Measurements from ENCODE around the gene HCRTR1.

Gene HCRTR1

GRCh38 chr1:31617218-31617915, at the start of gene HCRTR1:
TSS of gene HCRTR1 (plus strand) at chr1:31617689. CDS start at chr1:31619193, 1,504 bp downstream.
- Histone ChIP-seq H3K27ac (ENCODE audit: low read depth, low read length) (no peak within 1 kb of the TSS), H3K9me3 (ENCODE audit: low read length) (no peaks in the 10 kb centered on the region), H3K36me3 (ENCODE audit: insufficient read depth, low read length) (no peaks in the 10 kb centered on the region), H3K4me1 (ENCODE audit: insufficient read depth, low read length) (no peaks in the 10 kb centered on the region), H3K27me3 (ENCODE audit: control insufficient read depth in 1 of 2, insufficient read depth in 2 of 2, low read length in 2 of 2) (peaks cover 0 to 31% of the 10 kb centered on the region in 2 donors), H3K4me3 (ENCODE audit: low read depth in 1 of 2, low read length in 2 of 2) (peak within 1 kb of the TSS; percentile 37 to 50), H3K9ac (ENCODE audit: low read length) (no peak within 1 kb of the TSS)

- Histone ChIP-seq H3K36me3 (ENCODE audit: insufficient read depth, low read length) (no peaks in the 10 kb centered on the region), H3K4me3 (ENCODE audit: low read depth in 1 of 2, low read length in 2 of 2) (no peak overlapping the region), H3K4me1 (ENCODE audit: insufficient read depth, low read length) (peaks cover 9% of the 10 kb centered on the region)
These were observed 49.4 kb upstream of the HCRTR1 start for GRCh38 chr1:31567956-31568570.

DNA sequence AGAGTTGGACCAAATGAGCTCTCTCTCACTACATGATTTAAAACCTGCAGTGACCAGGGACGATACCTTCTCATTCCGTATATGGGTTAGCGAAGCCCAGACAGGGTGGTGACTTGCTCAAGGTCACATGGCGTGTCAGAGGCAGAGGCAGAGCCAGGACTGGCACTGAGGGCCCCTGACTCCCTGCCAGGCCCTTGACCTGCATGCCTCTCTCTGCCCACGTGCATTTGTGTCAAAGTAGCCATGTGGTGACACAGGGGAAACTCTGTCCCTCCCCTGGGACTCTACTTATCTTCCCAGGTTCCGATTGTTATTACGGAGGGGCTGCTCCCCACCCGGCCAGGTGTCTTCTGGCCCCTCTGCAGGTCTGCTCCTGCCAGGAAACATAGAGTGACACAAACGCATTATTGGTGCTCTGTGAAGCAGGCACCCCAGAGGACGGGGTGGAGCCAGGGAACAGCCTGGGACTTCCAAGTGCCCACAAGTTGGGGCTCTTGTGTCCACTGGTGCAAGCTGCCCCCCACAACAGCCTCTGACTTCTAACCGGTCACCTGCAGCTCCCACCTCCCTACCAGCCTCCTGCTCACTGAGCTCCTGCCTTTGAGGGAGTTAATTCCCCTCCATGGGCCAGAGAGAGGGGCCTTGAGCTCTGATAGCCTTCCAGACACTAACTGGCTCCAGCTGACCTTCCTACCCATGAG, 48.4 kb upstream of the HCRTR1 start:
- H3K27ac ChIP-seq (ENCODE audit: low read depth, low read length), result no peak overlapping the region

More at GRCh38 chr1:31567956-31568570, 49.4 kb upstream of the HCRTR1 start:
- no peak overlapping the region for H3K27ac ChIP-seq (ENCODE audit: low read depth, low read length)
- H3K27me3 ChIP-seq (ENCODE audit: control insufficient read depth in 1 of 2, insufficient read depth in 2 of 2, low read length in 2 of 2), result no peaks in the 10 kb centered on the region
- no peaks in the 10 kb centered on the region for H3K9me3 ChIP-seq (ENCODE audit: low read length)
- no peak overlapping the region for H3K9ac ChIP-seq (ENCODE audit: low read length)

DNA sequence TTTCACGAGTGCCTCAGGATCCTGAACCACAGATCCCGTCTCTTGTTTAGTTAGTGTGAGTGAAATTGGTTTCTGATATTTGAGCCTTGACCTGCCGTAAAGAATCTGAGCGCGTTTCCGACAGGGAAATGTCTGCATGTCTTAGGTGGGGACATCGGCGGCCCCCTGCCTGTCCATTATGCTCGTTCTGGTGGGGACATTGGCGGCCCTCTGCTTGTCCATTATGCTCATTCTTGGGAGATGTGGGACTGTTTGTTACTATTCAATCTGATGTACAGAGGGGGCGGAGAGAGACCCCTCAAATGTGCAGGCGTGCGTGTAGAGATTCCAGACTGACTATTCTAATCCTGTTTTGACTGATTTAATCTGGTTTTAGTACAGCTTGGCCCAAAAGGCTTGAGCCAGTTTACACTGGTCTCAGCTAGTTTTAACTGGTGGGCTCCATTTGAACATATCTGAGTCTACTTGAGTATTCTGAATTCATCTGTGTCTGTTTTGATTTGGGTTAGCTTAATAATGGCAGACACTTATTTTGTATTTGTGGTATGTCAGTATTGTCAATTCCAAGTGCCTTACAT, 47.8 kb upstream of the HCRTR1 start:
- H3K4me1 ChIP-seq (ENCODE audit: insufficient read depth, low read length), result peaks cover 12% of the 10 kb centered on the region
- H3K9ac ChIP-seq (ENCODE audit: low read length), result no peak overlapping the region
- H3K4me3 ChIP-seq (ENCODE audit: low read depth in 1 of 2, low read length in 2 of 2), result no peak overlapping the region
- no peak overlapping the region for H3K27ac ChIP-seq (ENCODE audit: low read depth, low read length)
- H3K27me3 ChIP-seq (ENCODE audit: control insufficient read depth in 1 of 2, insufficient read depth in 2 of 2, low read length in 2 of 2), result no peaks in the 10 kb centered on the region
- H3K9me3 ChIP-seq (ENCODE audit: low read length), result no peaks in the 10 kb centered on the region
- H3K36me3 ChIP-seq (ENCODE audit: insufficient read depth, low read length), result no peaks in the 10 kb centered on the region

More for the DNA sequence above, 48.4 kb upstream of the HCRTR1 start:
- Histone ChIP-seq H3K4me3 (ENCODE audit: low read depth in 1 of 2, low read length in 2 of 2) (no peak overlapping the region), H3K9ac (ENCODE audit: low read length) (no peak overlapping the region), H3K9me3 (ENCODE audit: low read length) (no peaks in the 10 kb centered on the region), H3K36me3 (ENCODE audit: insufficient read depth, low read length) (no peaks in the 10 kb centered on the region), H3K27me3 (ENCODE audit: control insufficient read depth in 1 of 2, insufficient read depth in 2 of 2, low read length in 2 of 2) (no peaks in the 10 kb centered on the region), H3K4me1 (ENCODE audit: insufficient read depth, low read length) (peaks cover 12% of the 10 kb centered on the region)

DNA sequence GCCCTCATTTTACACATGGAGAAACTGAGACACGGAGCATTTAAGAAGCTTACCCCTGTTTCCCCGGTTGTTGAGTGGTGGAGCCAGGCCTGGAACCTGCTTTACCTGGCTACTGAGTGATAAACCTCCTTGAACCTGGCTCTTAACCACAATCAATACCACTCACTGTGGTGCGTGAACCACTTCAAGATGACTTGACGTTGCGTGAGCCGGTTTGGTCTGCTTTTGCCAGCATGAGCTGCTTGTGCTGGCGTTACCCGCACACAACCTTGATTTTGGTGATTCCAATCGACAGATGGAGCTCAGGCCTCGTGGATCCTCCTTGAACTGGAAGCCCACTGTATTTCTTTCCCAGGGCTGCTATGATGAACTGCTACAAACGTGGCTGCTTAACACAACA, 47.3 kb upstream of the HCRTR1 start:
- peaks cover 12% of the 10 kb centered on the region for H3K4me1 ChIP-seq (ENCODE audit: insufficient read depth, low read length)
- H3K4me3 ChIP-seq (ENCODE audit: low read depth in 1 of 2, low read length in 2 of 2), result no peak overlapping the region
- no peaks in the 10 kb centered on the region for H3K9me3 ChIP-seq (ENCODE audit: low read length)
- H3K27me3 ChIP-seq (ENCODE audit: control insufficient read depth in 1 of 2, insufficient read depth in 2 of 2, low read length in 2 of 2), result no peaks in the 10 kb centered on the region
- H3K36me3 ChIP-seq (ENCODE audit: insufficient read depth, low read length), result no peaks in the 10 kb centered on the region
- no peak overlapping the region for H3K27ac ChIP-seq (ENCODE audit: low read depth, low read length)
- H3K9ac ChIP-seq (ENCODE audit: low read length), result no peak overlapping the region

- H3K27me3 ChIP-seq (ENCODE audit: control insufficient read depth in 1 of 2, insufficient read depth in 2 of 2, low read length in 2 of 2), result no peaks in the 10 kb centered on the region
- H3K4me1 ChIP-seq (ENCODE audit: insufficient read depth, low read length), result peaks cover 19% of the 10 kb centered on the region
- no peak overlapping the region for H3K9ac ChIP-seq (ENCODE audit: low read length)
- no peak overlapping the region for H3K4me3 ChIP-seq (ENCODE audit: low read depth in 1 of 2, low read length in 2 of 2)
- H3K9me3 ChIP-seq (ENCODE audit: low read length), result no peaks in the 10 kb centered on the region
- no peak overlapping the region for H3K27ac ChIP-seq (ENCODE audit: low read depth, low read length)
- no peaks in the 10 kb centered on the region for H3K36me3 ChIP-seq (ENCODE audit: insufficient read depth, low read length)
These were observed 46.6 kb upstream of the HCRTR1 start for GRCh38 chr1:31570906-31571305.

GRCh38 chr1:31571340-31572295, 45.9 kb upstream of the HCRTR1 start:
- peaks cover 22% of the 10 kb centered on the region for H3K4me1 ChIP-seq (ENCODE audit: insufficient read depth, low read length)
- H3K4me3 ChIP-seq (ENCODE audit: low read depth in 1 of 2, low read length in 2 of 2), result no peak overlapping the region
- H3K27ac ChIP-seq (ENCODE audit: low read depth, low read length), result no peak overlapping the region
- H3K9ac ChIP-seq (ENCODE audit: low read length), result no peak overlapping the region
- no peaks in the 10 kb centered on the region for H3K27me3 ChIP-seq (ENCODE audit: control insufficient read depth in 1 of 2, insufficient read depth in 2 of 2, low read length in 2 of 2)
- H3K9me3 ChIP-seq (ENCODE audit: low read length), result no peaks in the 10 kb centered on the region
- no peaks in the 10 kb centered on the region for H3K36me3 ChIP-seq (ENCODE audit: insufficient read depth, low read length)

DNA sequence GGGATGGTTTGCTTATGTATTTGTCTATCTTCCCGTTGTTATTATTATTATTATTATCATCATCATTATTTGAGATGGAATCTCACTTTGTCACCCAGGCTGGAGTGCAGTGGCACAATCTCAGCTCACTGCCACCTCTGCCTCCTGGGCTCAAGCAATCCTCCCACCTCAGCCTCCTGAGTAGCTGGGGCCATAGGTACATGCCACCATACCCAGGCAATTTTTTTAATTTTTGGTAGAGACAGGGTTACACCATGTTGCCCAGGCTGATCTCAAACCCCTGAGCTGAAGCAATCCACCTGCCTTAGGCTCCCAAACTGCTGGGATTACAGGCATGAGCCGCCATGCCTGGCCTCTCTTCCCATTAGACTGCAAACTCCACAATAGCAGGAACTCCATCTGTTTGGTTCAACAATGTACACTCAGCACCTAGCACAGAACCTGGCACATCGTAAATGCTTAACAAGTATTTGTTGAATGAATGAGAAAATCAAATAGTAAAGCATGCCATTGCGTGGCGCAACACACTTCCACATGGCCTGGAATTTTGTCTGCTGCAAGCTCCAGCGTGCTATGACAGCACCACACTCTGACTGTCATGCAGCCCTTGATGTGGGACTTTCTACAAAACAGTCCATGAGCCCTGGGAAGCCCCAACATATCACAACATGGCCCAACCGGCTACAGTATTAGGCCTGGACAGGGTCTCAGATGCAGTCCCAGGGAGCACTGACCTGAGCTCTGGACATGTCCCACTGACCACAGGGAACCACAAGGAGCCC, 45.0 kb upstream of the HCRTR1 start:
- Histone ChIP-seq H3K4me1 (ENCODE audit: insufficient read depth, low read length) (peaks cover 22% of the 10 kb centered on the region), H3K27ac (ENCODE audit: low read depth, low read length) (peak overlapping the region; percentile 10), H3K9me3 (ENCODE audit: low read length) (no peaks in the 10 kb centered on the region), H3K36me3 (ENCODE audit: insufficient read depth, low read length) (no peaks in the 10 kb centered on the region), H3K27me3 (ENCODE audit: control insufficient read depth in 1 of 2, insufficient read depth in 2 of 2, low read length in 2 of 2) (no peaks in the 10 kb centered on the region), H3K9ac (ENCODE audit: low read length) (no peak overlapping the region), H3K4me3 (ENCODE audit: low read depth in 1 of 2, low read length in 2 of 2) (no peak overlapping the region)

DNA sequence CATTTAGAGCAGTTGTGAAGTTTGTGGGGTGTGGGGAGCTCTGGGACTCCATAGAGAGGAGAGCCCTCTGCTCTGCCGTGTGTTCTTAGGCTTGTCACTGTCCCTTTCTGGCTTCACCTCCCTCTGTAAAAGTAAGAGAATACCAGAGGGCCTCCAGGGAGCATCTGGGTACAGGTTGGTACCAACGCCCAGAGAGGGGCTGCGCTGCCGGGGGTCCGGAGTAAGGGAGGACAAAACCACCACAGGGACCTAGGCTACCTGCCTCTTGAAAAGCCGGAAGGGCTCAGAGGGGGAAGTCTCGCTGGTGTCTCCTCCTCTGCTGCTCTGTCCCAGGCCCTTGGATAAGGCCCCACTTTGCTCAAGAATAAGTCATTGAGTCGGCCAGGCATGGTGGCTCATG, 44.2 kb upstream of the HCRTR1 start:
- Histone ChIP-seq H3K36me3 (ENCODE audit: insufficient read depth, low read length) (no peaks in the 10 kb centered on the region), H3K9ac (ENCODE audit: low read length) (no peak overlapping the region), H3K4me1 (ENCODE audit: insufficient read depth, low read length) (peaks cover 22% of the 10 kb centered on the region), H3K9me3 (ENCODE audit: low read length) (no peaks in the 10 kb centered on the region), H3K27ac (ENCODE audit: low read depth, low read length) (peak overlapping the region; percentile 10), H3K4me3 (ENCODE audit: low read depth in 1 of 2, low read length in 2 of 2) (no peak overlapping the region), H3K27me3 (ENCODE audit: control insufficient read depth in 1 of 2, insufficient read depth in 2 of 2, low read length in 2 of 2) (no peaks in the 10 kb centered on the region)

GRCh38 chr1:31574749-31575368, 42.6 kb upstream of the HCRTR1 start:
- Histone ChIP-seq H3K4me3 (ENCODE audit: low read depth in 1 of 2, low read length in 2 of 2) (no peak overlapping the region), H3K4me1 (ENCODE audit: insufficient read depth, low read length) (peaks cover 33% of the 10 kb centered on the region), H3K36me3 (ENCODE audit: insufficient read depth, low read length) (no peaks in the 10 kb centered on the region), H3K27me3 (ENCODE audit: control insufficient read depth in 1 of 2, insufficient read depth in 2 of 2, low read length in 2 of 2) (no peaks in the 10 kb centered on the region), H3K9me3 (ENCODE audit: low read length) (no peaks in the 10 kb centered on the region), H3K27ac (ENCODE audit: low read depth, low read length) (peak overlapping the region; percentile 99), H3K9ac (ENCODE audit: low read length) (no peak overlapping the region)

Measured in muscle layer of colon (tissue), 2 donors.